ENCODE data around the gene SNAP47.

SNAP47 gene

GRCh38 chr1:227776331-227776771 is 41.1 kb downstream of the SNAP47 start:
- no peak overlapping the region for H3K4me3 ChIP-seq (ENCODE audit: low read depth, low read length)
- TF ChIP-seq CTCF (IDR thresholded peaks at IDR 0.05; ENCODE audit: low read depth, low read length) = no peak

- H3K4me3 ChIP-seq (ENCODE audit: low read depth, low read length) = no peak overlapping the region
- no peak for TF ChIP-seq CTCF (IDR thresholded peaks at IDR 0.05; ENCODE audit: low read depth, low read length)
Observed at GRCh38 chr1:227777156-227777555, 41.9 kb downstream of the SNAP47 start.

GRCh38 chr1:227777646-227778045 is 42.4 kb downstream of the SNAP47 start:
- no peak overlapping the region for H3K4me3 ChIP-seq (ENCODE audit: low read depth, low read length)
- TF ChIP-seq CTCF (IDR thresholded peaks at IDR 0.05; ENCODE audit: low read depth, low read length) = no peak

GRCh38 chr1:227778401-227778947 is 43.2 kb downstream of the SNAP47 start:
- no peak overlapping the region for H3K4me3 ChIP-seq (ENCODE audit: low read depth, low read length)
- no peak for TF ChIP-seq CTCF (IDR thresholded peaks at IDR 0.05; ENCODE audit: low read depth, low read length)

GRCh38 chr1:227779021-227779441 is 43.8 kb downstream of the SNAP47 start:
- H3K4me3 ChIP-seq (ENCODE audit: low read depth, low read length) = no peak overlapping the region
- TF ChIP-seq CTCF (IDR thresholded peaks at IDR 0.05; ENCODE audit: low read depth, low read length) = no peak

- TF ChIP-seq CTCF (IDR thresholded peaks at IDR 0.05; ENCODE audit: low read depth, low read length) = no peak
- H3K4me3 ChIP-seq (ENCODE audit: low read depth, low read length) = no peak overlapping the region
Observed at GRCh38 chr1:227779685-227780084, 44.5 kb downstream of the SNAP47 start.

GRCh38 chr1:227780101-227781044 is 45.1 kb downstream of the SNAP47 start:
- TF ChIP-seq CTCF (IDR thresholded peaks at IDR 0.05; ENCODE audit: low read depth, low read length) = no peak

More at GRCh38 chr1:227780101-227781044, 45.1 kb downstream of the SNAP47 start:
- no peak overlapping the region for H3K4me3 ChIP-seq (ENCODE audit: low read depth, low read length)
